Psoas muscle (tissue), 8 donors: ENCODE results near the gene CDKN1A. TPM values are rescaled to one million over a fixed set of nuclear protein-coding genes. Genes with fewer than 3 reads are reported as not detected.
A peak's percentile ranks its signal among the peaks of the same experiment; 100 is the strongest.

Experiments used
- ATAC-seq, 4 donors: fragments of 200-7000 bp; cut with Tn5 transposase; one replicate each; pipeline ENCODE4 v1.9.1; 2020; ENCODE audit warnings: moderate library complexity in 3 of 4, mild to moderate bottlenecking in 2 of 4
- DNase-seq, 2 donors: peaks; one replicate each; pipeline ENCODE4 v3.0.0-alpha.2; 2020
- H3K27ac ChIP-seq: fragments of 200-600 bp; one replicate; pipeline ENCODE4 v1.8.0; 2022
- H3K27me3 ChIP-seq, 3 donors: fragments of 200-600 bp in 1 of 3; one replicate each; pipeline versions ENCODE4 v1.6.1 to v1.8.0; 2013 to 2022; ENCODE audit warnings: low read length in 2 of 3, mild to moderate bottlenecking in 2 of 3, moderate library complexity in 1 of 3; ENCODE audit not compliant: insufficient read depth in 3 of 3
- H3K36me3 ChIP-seq, 2 donors: fragments of 200-600 bp in 1 of 2; one replicate each; pipeline versions ENCODE4 v1.6.1 to v1.8.0; 2013 to 2022; ENCODE audit warnings: low read depth in 1 of 2, mild to moderate bottlenecking in 1 of 2, moderate library complexity in 1 of 2; ENCODE audit not compliant: insufficient read depth in 1 of 2
- H3K4me1 ChIP-seq: fragments of 200-600 bp; one replicate; pipeline ENCODE4 v1.8.0; 2022
- H3K4me3 ChIP-seq: fragments of 200-600 bp; one replicate; pipeline ENCODE4 v1.8.0; 2022; ENCODE audit warnings: mild to moderate bottlenecking
- H3K9me3 ChIP-seq: fragments of 200-600 bp; one replicate; pipeline ENCODE4 v1.8.0; 2022
- CTCF ChIP-seq: fragments of 200-600 bp; IDR thresholded peaks from one replicate; pipeline ENCODE4 v1.8.0; 2022; ENCODE audit warnings: antibody characterized with exemption
- WGBS, 3 donors: extraction: QIAGEN DNeasy Blood & Tissue Kit; methylation state at CpG; one replicate each; pipeline versions ENCODE4 v1.1.6 to v1.1.7; 2013; 5-methylcytosine and 5-hydroxymethylcytosine counted together
- intact Hi-C, 2 donors: fragments of 100-400 bp; cut with DNase I; formaldehyde crosslinking; loops; one replicate each; pipeline versions ENCODE4 v1.11.0 to v1.14.2; 2022
- polyA plus RNA-seq, 3 donors: library from polyadenylated mRNA; stranded (reverse); fragments of 200-250 nt; gene quantifications; one replicate each; pipeline ENCODE4 v1.2.3, GENCODE V29; 2013
- total RNA-seq, 4 donors: library from RNA; stranded (reverse); fragmentation: NEBNext Ultra II Directional in 2 of 4; extraction: Animal tissue kit (Norgen Biotek cat#: 25700) in 2 of 4; gene quantifications; one replicate each; pipeline versions ENCODE4 v1.2.1 to v1.2.4, GENCODE V29; 2021 to 2023
- donor health status: healthy with polysubstance abuse.
- donor health status: DM: no; HTN: no; CAD: no; lungs with moderate emphysema.
- donor health status: Bipolar disorder and iron deficiency.
- donor health status: healthy.
- donor health status: DM: yes; HTN: yes; CAD: no.
- donor health status: DM: no; HTN: no; CAD: no.
- donor health status: DM: no; HTN: no; CAD: no.
- donor health status: DM: yes; HTN: yes; CAD: no.

CDKN1A gene
- total and polyA plus RNA-seq, 7 donors, result 39.2 to 666 (median 159) TPM

GRCh38 chr6:36657942-36658544, 20.5 kb upstream of the CDKN1A start:
- Histone ChIP-seq H3K4me1 (peaks cover 10% of the 10 kb centered on the region), H3K36me3 (no peaks in the 10 kb centered on the region), H3K4me3 (no peak overlapping the region), H3K27ac (no peak overlapping the region), H3K27me3 (peaks cover 0 to 10% (median 0%) of the 10 kb centered on the region in 3 donors), H3K9me3 (no peaks in the 10 kb centered on the region)
- DNase-seq (no peak), ATAC-seq (no peak)
- WGBS, 3 donors, result 71 to 89% (median 85%) methylated on average over 1 of the region's 1 CpG
- TF ChIP-seq CTCF, result no peak
- intact Hi-C loops, result no loop called here

GRCh38 chr6:36659271-36659670, 19.2 kb upstream of the CDKN1A start:
- DNase-seq, result no peak
- intact Hi-C loops, result no loop called here
- H3K9me3 ChIP-seq, result no peaks in the 10 kb centered on the region
- 18 to 57% (median 48%) methylated on average over 1 of the region's 1 CpG for WGBS, 3 donors
- peak in 1 of 4 donors; percentile 34 for ATAC-seq
- no peak for TF ChIP-seq CTCF
- peaks cover 0 to 10% (median 0%) of the 10 kb centered on the region in 3 donors for H3K27me3 ChIP-seq
- no peaks in the 10 kb centered on the region for H3K36me3 ChIP-seq
- H3K27ac ChIP-seq, result no peak overlapping the region
- peaks cover 10% of the 10 kb centered on the region for H3K4me1 ChIP-seq
- no peak overlapping the region for H3K4me3 ChIP-seq

GRCh38 chr6:36660771-36661471, 17.6 kb upstream of the CDKN1A start:
- no peak for TF ChIP-seq CTCF
- Histone ChIP-seq H3K27ac (no peak overlapping the region), H3K4me1 (peaks cover 10% of the 10 kb centered on the region), H3K36me3 (no peaks in the 10 kb centered on the region), H3K4me3 (peak overlapping the region; percentile 48), H3K9me3 (no peaks in the 10 kb centered on the region), H3K27me3 (peaks cover 0 to 10% (median 0%) of the 10 kb centered on the region in 3 donors)
- peak; percentile 65 to 82 for DNase-seq
- intact Hi-C loops, result no loop called here
- 24 to 26% (median 25%) methylated on average over 41 to 44 of the region's 44 CpGs for WGBS, 3 donors
- ATAC-seq, result peak; percentile 50 to 86 (median 75)

- TF ChIP-seq CTCF, result no peak
- intact Hi-C loops, result no loop called here
- Histone ChIP-seq H3K27ac (peak overlapping the region; percentile 19), H3K27me3 (peaks cover 0 to 10% (median 0%) of the 10 kb centered on the region in 3 donors), H3K9me3 (no peaks in the 10 kb centered on the region), H3K4me3 (no peak overlapping the region), H3K4me1 (peaks cover 21% of the 10 kb centered on the region), H3K36me3 (no peaks in the 10 kb centered on the region)
- ATAC-seq (no peak), DNase-seq (no peak)
- 85 to 95% (median 92%) methylated on average over 5 of the region's 5 CpGs for WGBS, 3 donors
Observed at GRCh38 chr6:36662380-36662779, 16.1 kb upstream of the CDKN1A start.
